Transverse colon (tissue), 4 donors: Measurements from ENCODE around the gene GID8.

ENCODE experiments used
- EP300 ChIP-seq: sonication (generic); formaldehyde crosslinking; IDR thresholded peaks from one replicate; pipeline ENCODE4 v1.6.1; 2017; ENCODE audit warnings: antibody characterized with exemption, low read depth
- POLR2A ChIP-seq: fragments of 450-650 bp; IDR thresholded peaks from one replicate; pipeline ENCODE4 v1.6.1; 2016; ENCODE audit warnings: antibody characterized with exemption, mild to moderate bottlenecking, moderate library complexity
- POLR2AphosphoS5 ChIP-seq, 3 donors: sonication (generic); formaldehyde crosslinking; IDR thresholded peaks; one replicate each; pipeline ENCODE4 v1.6.1; 2016; ENCODE audit warnings: antibody characterized with exemption in 3 of 3
- TF ChIP-seq, protein P1 (sequence below), 5 experiments: fragments of 200-600 bp in 3 of 5; fragments of 450-650 bp in 2 of 5; sonication (generic) in 3 of 5; IDR thresholded peaks; 1 replicate in 2 of 5; 2 replicates in 3 of 5; pipeline ENCODE4 v1.5.1; 2016 to 2017; ENCODE audit warnings: antibody characterized with exemption in 5 of 5, inconsistent platforms in 3 of 5, mild to moderate bottlenecking in 2 of 5, moderate library complexity in 1 of 5

DNA sequence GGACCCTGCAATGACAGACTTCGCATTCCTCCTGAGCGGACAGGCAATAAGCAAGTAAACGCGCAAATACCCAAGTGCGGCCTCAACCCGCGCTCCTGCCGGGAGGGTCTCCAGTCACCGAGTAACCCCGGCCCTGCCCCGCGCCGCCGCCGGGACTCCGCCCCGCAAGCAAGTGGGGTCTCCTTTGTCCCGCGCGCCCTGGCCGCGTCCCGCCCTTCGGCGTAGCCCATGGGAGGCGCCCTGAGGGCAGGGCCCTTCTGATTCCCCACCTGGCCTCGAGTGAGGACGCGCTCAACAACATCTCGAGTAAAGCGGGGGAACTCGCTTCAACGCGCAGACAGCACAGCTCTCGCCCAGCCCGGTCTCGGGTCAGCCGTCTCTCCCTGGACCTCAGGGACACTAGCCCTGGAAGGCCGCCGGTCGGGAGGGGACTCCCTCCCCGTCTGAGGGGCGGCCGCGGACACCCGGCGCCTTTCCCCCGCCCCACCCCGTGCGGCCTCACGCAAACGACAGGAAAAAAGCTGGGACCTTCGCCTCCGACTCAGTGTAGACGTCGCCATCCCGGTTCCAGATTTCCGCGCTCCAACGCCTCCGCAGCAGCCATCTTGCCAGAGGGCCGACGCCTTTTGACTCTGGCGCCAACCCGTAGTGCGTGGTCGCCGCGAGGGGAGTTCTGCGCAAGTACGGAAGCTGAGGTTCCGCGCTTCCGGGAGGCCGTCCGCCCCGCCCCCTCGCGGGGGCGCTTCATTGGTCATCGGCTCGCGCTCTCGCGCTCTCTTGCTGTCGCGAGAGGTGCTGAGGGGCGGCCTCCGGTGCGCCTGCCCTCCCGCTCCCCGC, 461 bp upstream of the GID8 start:
- TF ChIP-seq, protein P1, sequence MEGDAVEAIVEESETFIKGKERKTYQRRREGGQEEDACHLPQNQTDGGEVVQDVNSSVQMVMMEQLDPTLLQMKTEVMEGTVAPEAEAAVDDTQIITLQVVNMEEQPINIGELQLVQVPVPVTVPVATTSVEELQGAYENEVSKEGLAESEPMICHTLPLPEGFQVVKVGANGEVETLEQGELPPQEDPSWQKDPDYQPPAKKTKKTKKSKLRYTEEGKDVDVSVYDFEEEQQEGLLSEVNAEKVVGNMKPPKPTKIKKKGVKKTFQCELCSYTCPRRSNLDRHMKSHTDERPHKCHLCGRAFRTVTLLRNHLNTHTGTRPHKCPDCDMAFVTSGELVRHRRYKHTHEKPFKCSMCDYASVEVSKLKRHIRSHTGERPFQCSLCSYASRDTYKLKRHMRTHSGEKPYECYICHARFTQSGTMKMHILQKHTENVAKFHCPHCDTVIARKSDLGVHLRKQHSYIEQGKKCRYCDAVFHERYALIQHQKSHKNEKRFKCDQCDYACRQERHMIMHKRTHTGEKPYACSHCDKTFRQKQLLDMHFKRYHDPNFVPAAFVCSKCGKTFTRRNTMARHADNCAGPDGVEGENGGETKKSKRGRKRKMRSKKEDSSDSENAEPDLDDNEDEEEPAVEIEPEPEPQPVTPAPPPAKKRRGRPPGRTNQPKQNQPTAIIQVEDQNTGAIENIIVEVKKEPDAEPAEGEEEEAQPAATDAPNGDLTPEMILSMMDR (IDR thresholded peaks at IDR 0.05): no peak
- TF ChIP-seq POLR2A: peak; percentile 84
- no peak for TF ChIP-seq EP300
- peak; percentile 93 to 96 (median 94) for TF ChIP-seq POLR2AphosphoS5 (IDR thresholded peaks at IDR 0.05)
